ENCODE results near the gene AK1.

Gene AK1

DNA sequence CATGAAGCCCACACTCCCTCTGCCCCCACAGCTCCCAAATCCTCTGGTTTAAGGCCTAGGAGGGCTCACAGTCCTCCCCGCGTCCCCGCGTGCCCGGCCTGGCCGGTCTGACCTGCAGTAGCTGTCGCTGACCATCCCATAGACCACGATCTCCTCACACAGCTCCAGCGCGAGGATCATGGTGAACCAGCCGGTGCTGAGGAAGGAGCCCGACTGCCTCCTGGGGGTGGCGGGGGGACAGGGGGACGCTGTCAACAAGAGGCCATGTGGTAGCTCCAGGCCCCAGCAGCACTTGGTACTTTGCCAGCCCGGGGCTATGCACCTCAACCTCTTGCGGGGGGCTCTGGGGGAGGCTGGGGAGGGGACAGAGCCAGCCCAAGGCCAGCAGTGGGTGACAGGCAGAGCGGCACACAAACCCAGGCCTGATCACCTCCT lies 32.4 kb upstream of the AK1 start:
- no peak for DNase-seq (ENCODE audit: low read depth in 2 of 2)

DNA sequence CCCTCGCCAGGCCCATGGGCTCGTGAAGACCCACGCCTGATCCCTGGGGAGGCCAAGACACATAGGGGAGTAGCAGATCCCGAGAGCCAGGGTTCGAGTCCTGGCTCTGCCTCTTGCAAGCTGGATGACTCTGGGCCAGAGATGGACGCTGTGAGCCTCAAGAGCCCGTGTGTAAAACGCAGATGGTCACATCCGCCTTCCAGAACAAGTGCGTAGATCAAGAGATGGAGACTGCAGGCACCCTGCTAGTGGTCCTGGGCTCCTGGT lies 31.1 kb upstream of the AK1 start:
- DNase-seq (ENCODE audit: low read depth in 2 of 2), result no peak

DNA sequence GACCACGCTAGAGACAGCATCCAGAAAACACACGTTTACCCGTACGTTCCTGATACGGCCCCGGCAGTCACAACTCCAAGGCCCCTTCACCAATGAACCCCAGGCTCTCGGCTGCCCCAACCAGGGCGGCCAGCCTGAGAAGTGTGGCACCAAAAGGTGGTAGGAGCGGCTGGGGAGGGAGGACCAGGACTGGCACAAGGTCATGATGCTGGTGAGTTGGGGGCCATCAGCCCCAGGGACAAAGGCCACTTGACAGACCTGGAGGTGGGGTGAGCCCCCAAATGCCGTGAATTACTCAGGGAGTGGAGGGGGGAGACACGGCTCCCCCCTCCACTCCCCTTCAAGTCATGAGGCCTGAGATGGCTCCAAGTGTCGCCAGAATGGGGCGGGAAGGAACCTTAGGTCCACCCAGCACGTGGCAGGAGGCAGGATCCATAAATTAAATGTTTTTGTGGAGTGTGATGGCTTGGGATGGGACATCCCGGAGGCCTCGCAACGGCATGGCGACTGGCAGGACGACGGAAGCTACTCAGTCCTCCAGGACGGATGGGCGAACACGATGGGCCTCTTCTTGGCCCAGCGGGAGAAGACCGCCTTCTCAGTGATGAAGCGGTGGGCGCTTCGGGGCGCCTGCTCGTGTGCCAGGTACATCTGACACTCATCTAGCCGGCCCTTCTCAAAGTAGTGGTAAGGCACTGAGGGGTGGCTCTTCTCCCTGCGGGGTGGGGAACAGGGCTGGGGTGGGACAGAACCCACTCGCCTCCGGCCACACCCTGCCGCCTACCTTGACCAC lies 30.6 kb upstream of the AK1 start:
- no peak for DNase-seq (ENCODE audit: low read depth in 2 of 2)

DNA sequence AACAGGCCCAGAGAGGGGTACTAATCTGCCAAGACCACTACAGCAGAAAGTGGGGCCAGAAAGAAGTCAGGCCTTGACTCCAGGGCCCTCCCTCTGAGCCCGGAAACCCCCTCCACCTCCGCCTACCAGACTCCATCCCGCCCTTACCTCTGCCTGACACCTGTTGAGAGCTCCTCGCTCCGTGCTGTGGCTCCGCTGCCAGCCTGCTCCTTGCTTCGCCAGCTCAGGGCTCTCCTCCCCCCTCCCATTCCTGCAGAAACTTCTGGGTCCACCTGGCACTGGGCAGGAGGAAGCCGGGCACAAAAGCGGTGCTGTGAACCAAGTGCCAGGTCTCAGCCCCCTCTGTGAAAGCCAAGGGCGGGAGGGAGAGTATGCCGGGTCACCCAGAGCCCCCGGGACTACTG lies 28.3 kb upstream of the AK1 start:
- no peak for DNase-seq (ENCODE audit: low read depth in 2 of 2)

DNA sequence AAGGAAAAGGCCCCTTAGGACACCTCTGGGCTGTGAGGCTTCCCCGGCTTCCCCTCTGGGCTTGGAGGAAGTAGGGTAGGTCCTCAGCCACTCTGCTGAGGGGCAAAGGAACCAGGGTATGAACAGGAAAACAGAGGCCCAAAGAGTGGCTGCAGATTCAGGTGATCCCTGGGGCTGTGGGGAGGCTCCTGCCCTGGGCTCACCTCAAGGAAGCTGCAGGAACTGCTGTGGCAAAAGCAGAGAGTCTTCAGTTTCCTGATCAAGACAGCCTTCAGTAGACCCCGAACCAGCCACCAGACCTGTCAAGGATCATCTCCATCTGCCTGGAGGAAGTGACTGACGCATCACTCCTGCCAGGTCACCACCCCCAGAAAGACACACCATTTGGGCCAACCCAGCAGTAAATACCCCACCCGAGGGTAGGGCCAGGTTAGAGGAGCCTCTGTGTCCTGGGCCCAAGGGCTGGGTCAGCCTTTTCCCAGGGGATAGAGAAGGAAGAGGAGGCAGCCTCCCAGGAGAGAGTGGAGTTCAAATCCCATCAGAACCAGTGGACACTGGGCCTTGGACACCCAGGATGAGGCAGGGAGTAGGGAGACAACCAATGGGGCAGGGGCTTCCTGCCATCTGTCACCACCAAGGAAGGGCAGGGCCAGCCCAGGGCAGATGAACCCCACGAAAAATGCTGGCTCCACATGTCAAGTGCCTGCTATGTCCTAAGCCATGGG lies 27.7 kb upstream of the AK1 start:
- DNase-seq (ENCODE audit: low read depth in 2 of 2), result no peak

DNA sequence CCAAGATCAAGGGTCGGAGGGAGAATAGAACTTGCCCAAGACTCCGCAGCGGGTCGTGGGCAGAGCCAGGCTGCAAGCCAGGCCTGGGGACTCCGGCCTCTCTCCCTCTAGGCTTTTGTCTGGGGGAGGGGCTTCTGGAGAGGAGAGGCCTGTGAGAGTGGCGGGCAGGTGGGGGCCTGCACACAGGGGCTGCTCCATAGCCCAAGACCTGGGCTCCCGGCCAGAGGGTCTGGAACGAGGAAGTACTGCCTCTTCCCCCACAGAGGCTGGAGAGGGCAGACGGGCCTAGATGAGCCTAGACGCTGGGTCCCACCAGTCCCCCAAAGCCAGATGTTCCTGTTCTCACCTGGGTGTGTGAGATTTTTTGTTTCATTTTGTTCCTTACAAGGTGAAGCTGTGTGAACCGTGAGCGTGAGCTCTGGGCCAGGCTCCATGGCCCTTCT lies 27.1 kb upstream of the AK1 start:
- no peak for DNase-seq (ENCODE audit: low read depth in 2 of 2)

DNA sequence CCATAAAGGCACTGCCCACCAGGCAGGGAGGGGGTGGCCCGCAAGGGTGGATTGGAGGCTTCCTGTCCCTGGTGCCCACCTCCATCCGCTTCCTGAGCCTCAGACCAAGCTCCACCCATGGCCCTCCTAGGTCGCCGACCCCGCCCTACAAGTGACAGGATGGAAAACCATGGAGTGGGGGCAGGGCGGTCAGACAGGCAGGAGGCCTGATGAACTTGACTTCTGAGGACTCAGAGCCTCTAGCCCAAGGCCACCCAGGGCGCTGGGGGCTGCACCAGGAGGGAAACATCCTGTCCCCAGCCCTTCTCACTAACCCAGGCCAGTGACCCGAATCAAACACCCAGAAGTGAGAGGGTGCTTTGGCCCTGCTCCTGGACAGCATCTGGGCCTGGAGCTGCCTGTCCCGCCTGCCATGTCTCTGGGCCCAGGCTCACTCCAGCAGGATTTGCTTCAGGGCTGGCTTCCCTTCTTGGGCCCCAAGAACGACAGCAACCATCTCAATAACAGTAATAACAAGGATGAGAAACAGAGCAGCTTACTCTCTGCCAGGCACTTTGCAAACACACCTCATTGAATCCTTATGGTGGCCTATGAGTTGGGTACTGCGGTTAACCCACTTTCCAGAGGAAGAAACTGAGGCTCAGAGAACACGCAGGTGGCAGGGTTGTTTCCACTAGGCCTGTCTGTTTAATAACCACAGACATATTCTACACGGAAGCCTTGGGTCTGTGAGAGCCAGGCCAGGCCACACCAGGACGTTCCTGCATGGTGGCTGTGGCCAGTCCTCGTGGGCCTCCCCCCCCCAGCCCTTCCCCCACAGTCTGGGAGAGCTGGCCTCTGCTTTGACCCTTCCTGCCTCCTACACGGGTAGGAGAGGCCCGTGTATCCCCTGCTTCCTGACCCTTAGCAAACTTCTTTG lies 26.3 kb upstream of the AK1 start:
- DNase-seq (ENCODE audit: low read depth in 2 of 2), result peak in 1 of 2 donors; percentile 86

DNA sequence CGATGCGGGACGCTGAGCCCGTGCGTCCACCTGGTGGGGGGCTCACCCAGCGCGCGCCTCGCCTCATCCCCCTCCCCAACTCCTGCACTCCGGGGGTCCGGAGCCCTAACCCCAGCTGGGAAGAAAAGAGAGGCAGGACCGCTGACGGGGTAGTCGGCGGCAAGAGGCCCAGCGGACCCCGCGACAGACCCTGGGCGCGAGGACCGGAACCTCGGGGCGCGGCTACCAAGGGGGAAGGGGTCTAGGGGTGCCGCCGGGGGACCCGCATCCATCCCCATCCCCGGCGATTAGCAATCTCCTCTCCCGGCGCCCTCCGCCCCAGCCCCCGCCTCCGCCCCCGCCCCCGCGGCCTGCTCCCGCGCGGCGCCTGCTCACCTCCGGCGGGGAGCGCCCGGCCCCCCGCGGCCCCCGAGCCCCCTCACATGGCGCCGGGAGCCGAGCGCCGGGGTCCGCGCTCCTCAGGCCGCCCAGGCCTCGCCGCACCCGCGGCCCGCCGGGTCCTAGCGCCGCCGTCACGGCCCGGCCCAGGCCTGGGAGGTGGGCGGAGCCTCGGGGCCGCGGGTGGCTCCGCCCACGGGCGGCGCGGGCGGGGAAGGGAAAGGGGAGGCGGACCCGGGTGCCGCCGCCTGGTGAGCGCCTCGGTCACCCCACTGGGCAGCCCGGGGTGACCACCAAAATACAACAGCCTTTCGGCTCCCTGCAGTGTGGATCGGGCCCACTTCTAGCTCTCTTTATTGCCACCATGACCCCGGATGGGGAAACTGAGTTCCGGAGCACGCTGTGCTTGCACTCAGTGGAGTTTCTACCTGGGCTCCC lies 21.9 kb upstream of the AK1 start, which contains the start of gene ST6GALNAC6:
Gene ST6GALNAC6, minus strand, starts transcription at position 476 of the 816 bp plus-strand sequence. CDS start 1,622 bp downstream, outside the sequence.
- DNase-seq (ENCODE audit: low read depth in 2 of 2), result peak; percentile 60 to 62

DNA sequence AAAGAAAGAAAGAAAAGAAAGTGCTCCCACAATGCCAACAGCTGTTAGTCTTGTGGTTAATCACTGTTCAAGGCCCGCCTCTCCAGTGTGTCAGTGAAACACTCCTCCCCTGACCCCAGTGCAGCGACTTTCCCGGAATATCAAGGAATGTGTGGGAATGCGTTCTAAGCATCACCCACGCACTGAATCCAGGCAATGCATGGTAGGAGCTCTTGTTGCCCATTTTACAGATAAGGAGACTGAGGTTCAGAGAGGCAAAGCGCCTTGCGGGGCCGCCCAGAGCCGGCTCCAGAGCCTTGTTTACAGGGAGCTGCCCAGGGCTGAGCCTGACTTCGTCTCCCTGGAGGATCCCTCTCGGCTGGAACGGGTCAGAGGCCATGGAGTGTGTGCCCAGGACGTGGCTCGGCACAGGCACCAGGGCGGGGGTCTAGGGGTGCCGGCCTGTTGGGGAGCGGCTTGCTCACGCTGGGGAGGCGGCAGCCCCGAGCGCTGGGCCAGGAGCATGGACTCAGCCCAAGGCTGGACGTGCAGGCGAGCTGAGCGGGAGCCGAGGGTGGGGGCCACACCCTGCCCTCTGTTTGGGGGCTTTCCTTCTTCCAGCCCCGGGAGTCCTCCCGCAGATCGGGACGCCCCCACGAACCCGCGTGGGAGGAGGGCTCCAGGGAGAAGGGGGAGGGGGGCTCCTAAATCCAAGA lies 21.1 kb upstream of the AK1 start:
- no peak for DNase-seq (ENCODE audit: low read depth in 2 of 2)

DNA sequence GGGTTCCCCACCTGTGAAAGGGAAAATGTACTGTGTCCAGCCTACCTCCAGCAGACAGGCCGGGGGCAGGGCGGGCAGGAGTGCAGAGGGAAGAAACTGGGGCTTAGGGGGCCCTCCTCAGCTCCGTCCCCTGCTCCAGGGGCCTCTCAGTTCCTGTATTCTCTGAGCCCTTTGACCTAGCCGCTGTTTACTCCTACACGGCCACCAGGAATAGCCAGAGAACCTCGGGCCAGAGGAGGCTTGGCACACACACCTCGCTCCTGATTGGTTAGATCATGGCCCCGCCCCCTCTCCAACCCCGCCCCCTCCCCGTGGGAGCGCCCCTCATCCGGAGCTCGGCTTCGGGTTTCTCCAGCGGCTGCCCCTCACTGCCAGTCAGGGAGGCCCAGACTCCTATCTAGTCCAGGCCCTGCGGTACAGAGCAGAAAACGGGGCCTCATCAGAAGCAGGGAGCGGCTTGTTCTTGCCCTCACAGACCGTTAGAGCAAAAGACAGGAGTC lies 19.8 kb upstream of the AK1 start:
- DNase-seq (ENCODE audit: low read depth in 2 of 2), result no peak

DNA sequence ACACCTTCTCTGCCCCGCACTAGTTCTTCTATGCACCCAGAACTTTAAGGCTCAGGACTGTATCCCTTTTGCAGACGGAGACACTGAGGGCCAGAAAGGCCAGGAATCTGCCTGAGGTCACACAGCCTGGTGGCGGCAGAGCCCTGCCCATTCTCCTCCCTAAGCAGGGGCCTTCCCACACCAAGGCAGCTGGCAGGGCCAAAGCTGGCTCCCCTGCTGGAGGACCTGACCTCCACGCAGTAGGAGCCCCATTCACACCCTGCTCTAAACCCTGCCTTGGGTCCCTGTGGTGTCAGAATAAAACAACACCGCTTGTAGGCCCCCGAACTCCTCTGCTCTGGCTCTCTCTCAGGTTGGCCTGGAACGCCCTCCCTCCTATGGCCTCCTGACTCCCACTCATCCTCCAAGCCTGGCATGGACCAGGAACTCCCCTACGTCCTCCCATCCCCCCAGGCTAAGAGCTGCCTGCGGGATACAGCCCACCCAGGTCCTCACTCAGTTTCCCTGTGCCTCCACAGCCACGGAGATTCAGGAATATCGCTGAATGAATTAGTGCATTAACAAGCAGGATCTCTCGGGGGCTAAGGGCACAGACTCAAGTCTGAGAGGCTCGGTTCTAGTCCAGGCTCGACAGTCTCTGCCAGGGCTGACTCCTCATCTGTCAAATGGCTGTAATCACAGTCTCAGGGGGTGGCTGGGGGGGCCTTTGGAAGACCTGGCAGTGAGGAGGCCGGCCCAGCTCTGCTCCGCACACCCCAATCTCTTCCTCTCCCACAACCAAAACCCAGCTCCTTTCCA lies 19.1 kb upstream of the AK1 start:
- DNase-seq (ENCODE audit: low read depth in 2 of 2), result no peak

DNA sequence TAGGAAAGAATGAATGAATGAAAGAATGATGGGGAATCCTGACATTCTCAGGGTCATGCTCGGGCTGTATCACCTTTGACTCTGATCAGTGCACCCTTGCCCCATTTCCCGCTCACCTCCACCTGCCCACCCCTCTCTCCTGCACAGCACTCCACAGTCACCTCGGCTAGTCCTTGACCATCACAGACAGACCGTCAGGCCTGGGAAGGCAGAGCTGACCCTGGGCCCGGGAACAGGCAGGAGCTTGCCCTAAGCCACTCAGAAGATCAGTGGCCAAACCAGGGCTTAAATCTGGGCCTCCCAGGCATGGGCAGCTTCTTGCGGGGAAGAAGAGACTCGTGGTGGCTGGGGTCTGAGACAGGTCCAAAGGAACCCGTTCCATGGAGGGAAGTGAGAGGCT lies 18.3 kb upstream of the AK1 start:
- DNase-seq (ENCODE audit: low read depth in 2 of 2), result no peak

DNA sequence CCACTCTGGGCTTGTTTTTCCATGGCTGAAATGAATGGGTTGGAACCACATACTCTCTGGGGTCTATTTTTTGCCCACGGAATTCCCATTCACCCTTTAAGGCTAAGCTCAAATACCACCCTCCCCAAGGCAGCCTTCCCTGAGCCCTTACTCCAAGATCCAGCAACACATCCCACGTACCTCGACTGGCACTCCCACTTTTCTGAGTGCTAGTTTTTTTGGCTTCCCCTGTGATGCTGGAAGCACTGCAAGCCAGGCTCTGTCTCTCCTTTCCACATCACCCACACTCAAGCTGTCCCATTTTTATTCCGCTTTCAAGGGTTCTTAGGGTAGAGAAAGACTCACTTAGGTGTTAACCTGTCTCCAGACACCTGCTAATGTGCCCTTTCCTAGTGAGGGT lies 15.9 kb upstream of the AK1 start:
- DNase-seq (ENCODE audit: low read depth in 2 of 2), result no peak

DNA sequence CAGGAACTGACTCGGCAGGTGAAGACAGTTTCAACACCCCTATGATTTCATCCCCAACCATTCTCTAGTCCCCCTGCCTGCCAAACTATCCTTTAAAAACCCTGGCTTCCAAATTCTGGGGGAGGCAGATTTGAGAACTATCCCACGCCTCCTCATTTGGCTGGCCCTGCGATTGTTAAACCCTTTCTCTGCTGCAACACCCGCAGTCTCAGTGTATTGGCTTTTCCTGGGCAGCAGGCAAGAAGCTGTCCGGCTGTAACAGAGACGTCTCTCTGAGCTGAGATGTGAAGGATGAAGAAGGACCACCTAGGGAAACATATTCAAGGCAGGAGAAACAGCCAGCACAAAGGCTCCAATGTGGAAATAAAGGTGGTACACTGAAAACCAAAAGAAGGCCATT lies 15.4 kb upstream of the AK1 start:
- no peak for DNase-seq (ENCODE audit: low read depth in 2 of 2)

DNA sequence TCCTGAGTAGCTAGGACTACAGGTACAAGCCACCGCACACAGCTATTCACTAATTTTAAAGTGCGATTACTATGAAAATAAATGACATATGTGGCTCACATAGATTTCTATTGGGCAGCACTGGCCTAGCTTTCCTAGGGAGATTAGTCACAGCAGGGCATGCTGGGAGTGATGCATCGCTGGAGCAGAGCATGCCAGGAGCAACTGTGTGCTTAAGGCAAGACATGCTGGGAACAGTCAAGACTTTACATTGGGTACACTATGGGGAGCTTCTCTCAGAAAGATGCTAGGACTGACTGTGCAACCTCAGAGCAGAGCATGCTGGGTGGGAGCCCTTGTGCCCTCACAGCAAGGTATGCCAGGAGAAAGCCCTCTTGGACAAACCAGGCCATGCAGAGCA lies 12.6 kb upstream of the AK1 start:
- no peak for DNase-seq (ENCODE audit: low read depth in 2 of 2)

DNA sequence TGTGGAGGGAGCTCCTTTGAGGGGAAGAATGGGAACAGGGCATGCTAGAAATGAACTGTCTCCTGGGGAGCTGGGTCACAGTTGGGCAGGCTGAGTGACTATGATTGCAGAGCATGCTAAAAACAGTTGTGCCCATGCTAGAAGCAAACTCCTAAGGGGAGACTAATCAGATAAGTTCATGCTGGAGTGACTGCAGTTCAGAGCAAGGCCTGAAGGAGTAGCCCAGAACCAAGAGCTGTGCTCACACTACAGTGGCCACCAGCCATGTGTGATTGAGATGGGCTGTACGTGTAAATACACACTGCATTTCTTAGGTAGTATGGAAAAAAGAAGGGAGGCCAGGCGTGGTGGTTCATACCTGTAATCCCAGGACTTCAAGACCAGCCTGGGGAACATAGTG lies 10.3 kb upstream of the AK1 start:
- no peak for DNase-seq (ENCODE audit: low read depth in 2 of 2)

DNA sequence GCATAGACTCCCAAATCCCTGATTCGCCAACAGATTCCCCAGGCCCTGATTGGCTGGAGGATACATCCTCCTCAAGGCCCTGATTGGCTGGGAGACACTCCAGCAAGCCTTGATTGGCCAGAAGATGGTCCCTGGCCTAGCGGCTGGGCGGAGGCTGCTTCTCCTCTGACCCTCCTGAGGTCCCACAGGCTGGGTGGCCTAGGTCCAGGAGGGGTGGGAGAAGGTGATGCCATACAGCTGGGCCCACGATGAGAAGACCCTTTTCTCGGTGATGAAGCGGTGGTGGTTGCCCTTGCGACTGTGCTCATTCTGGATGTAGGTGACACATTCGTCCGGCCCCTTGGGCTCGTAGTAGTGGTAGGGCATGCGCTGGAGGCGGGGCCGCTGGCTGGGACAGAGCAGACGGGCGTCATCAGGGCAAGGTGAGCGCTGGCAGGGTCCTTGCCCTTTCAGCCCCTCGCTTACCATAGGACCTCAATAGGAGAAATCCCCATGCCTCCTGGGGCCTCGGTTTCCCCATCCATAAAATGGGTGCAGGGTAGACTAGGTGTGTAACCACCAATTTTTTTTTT lies 9.0 kb upstream of the AK1 start:
- no peak for DNase-seq (ENCODE audit: low read depth in 2 of 2)

DNA sequence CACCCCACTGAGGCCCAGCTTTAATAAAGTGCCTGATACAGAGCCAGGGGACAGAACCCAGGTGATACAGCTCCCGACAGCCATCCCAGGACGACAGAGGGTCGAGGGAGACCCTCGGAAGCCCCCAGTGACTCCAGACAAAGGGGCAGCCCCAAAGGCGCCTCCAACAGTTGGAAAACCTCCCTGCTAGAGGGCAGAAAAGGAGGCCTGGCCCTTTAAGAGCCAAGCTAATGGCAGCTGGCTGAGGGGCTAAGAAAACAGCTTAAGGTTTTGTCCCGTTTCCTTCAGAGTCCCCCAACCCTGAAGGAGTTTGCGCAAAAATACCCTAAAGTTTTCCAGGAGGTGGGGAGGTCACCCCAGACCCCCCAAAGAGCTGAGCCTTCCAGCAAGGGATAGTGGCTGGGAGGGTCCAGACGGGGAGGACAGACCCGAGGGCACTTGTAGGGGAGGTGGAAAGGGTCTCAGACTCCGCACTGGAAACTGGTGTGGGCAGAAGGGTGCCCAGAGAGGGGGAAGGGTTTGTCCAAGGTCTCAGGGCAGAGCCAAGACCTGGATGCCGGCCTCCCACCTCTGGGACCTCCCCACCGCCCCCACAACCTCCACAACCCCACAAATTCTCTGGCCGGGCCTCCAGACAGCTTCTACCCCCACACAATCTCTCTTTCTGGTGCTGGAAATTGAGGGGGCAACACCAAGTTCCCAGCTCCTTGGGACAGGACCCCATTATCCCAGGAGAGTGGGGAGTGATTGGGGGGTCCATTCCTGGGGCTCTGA lies 8.2 kb upstream of the AK1 start:
- no peak for DNase-seq (ENCODE audit: low read depth in 2 of 2)
